Breast epithelium (tissue), 3 donors: Measurements from ENCODE around the gene AMMECR1.

Experiments
- POLR2A ChIP-seq: fragments of 450-650 bp; IDR thresholded peaks from one replicate; pipeline ENCODE4 v1.6.1; 2016; ENCODE audit warnings: antibody characterized with exemption, mild to moderate bottlenecking, moderate library complexity
- POLR2AphosphoS5 ChIP-seq, 3 donors: sonication (generic); formaldehyde crosslinking; IDR thresholded peaks; one replicate each; pipeline ENCODE4 v1.6.1; 2017; ENCODE audit warnings: antibody characterized with exemption in 3 of 3
- TF ChIP-seq, protein P1 (sequence below), 3 donors: fragments of 450-650 bp; IDR thresholded peaks; one replicate each; pipeline ENCODE4 v1.5.1; 2016 to 2017; ENCODE audit warnings: antibody characterized with exemption in 3 of 3, mild to moderate bottlenecking in 3 of 3, moderate library complexity in 3 of 3

DNA sequence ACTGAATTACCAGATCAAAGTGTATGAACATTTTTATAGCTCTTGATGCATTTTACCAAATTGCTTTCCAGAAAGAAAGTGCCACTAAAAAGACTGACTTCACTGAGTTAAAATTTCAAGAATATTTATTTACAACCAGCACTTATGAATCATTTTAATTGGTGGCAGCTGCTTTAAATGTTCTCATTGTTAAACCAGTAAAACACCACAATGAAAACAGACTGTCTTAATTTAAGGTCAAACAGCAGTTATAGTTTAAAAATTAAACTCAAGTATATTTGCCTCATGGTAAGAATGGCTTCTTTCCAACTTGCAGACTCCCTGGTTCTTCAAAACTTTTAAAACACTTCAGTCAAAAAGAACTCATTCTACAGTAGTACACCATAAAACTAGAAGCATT, 36.9 kb downstream of the AMMECR1 start:
- TF ChIP-seq, protein P1, sequence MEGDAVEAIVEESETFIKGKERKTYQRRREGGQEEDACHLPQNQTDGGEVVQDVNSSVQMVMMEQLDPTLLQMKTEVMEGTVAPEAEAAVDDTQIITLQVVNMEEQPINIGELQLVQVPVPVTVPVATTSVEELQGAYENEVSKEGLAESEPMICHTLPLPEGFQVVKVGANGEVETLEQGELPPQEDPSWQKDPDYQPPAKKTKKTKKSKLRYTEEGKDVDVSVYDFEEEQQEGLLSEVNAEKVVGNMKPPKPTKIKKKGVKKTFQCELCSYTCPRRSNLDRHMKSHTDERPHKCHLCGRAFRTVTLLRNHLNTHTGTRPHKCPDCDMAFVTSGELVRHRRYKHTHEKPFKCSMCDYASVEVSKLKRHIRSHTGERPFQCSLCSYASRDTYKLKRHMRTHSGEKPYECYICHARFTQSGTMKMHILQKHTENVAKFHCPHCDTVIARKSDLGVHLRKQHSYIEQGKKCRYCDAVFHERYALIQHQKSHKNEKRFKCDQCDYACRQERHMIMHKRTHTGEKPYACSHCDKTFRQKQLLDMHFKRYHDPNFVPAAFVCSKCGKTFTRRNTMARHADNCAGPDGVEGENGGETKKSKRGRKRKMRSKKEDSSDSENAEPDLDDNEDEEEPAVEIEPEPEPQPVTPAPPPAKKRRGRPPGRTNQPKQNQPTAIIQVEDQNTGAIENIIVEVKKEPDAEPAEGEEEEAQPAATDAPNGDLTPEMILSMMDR (IDR thresholded peaks at IDR 0.05), result no peak
- TF ChIP-seq POLR2A (no peak), POLR2AphosphoS5 (IDR thresholded peaks at IDR 0.05) (no peak)
